GM06990 (cell line): ENCODE data around the gene SYNE3.

Source experiments
- DNase-seq: peaks from one replicate; pipeline ENCODE4 v3.0.0-alpha.2; 2011; ENCODE audit not compliant: insufficient read length; ENCODE audit errors: extremely low read depth
- H3K27me3 ChIP-seq: replicated peaks from 2 replicates; pipeline ENCODE4 v1.6.0; 2011; ENCODE audit warnings: low read length; ENCODE audit not compliant: control insufficient read depth, insufficient read depth
- H3K36me3 ChIP-seq: 2 replicates; pipeline ENCODE4 v1.5.1; 2011; ENCODE audit warnings: low read length; ENCODE audit not compliant: control insufficient read depth, insufficient read depth
- H3K4me3 ChIP-seq: replicated peaks from 2 replicates; pipeline ENCODE4 v1.5.1; 2011; ENCODE audit warnings: low read depth, mild to moderate bottlenecking, control low read depth, low read length
- TF ChIP-seq, protein P1 (sequence below): IDR thresholded peaks from 2 replicates; pipeline ENCODE4 v1.5.1; 2011; ENCODE audit warnings: low read length, control low read depth, mild to moderate bottlenecking, inconsistent platforms; ENCODE audit not compliant: insufficient read depth, poor library complexity, severe bottlenecking

SYNE3 gene

GRCh38 chr14:95493503-95493902 lies 22.9 kb downstream of the SYNE3 start:
- H3K27me3 ChIP-seq, result no peaks in the 10 kb centered on the region
- TF ChIP-seq, protein P1, sequence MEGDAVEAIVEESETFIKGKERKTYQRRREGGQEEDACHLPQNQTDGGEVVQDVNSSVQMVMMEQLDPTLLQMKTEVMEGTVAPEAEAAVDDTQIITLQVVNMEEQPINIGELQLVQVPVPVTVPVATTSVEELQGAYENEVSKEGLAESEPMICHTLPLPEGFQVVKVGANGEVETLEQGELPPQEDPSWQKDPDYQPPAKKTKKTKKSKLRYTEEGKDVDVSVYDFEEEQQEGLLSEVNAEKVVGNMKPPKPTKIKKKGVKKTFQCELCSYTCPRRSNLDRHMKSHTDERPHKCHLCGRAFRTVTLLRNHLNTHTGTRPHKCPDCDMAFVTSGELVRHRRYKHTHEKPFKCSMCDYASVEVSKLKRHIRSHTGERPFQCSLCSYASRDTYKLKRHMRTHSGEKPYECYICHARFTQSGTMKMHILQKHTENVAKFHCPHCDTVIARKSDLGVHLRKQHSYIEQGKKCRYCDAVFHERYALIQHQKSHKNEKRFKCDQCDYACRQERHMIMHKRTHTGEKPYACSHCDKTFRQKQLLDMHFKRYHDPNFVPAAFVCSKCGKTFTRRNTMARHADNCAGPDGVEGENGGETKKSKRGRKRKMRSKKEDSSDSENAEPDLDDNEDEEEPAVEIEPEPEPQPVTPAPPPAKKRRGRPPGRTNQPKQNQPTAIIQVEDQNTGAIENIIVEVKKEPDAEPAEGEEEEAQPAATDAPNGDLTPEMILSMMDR, result no peak
- H3K4me3 ChIP-seq, result no peak overlapping the region
- no peak for DNase-seq
- peaks cover 11% of the 10 kb centered on the region for H3K36me3 ChIP-seq

- Histone ChIP-seq H3K27me3 (no peaks in the 10 kb centered on the region), H3K4me3 (no peak overlapping the region), H3K36me3 (peaks cover 11% of the 10 kb centered on the region)
- DNase-seq, result no peak
- TF ChIP-seq, protein P1, result no peak
Measured at GRCh38 chr14:95491936-95492608, 24.4 kb downstream of the SYNE3 start.

GRCh38 chr14:95490727-95491451 lies 25.6 kb downstream of the SYNE3 start:
- no peak for DNase-seq
- H3K4me3 ChIP-seq, result no peak overlapping the region
- H3K36me3 ChIP-seq, result peaks cover 11% of the 10 kb centered on the region
- no peaks in the 10 kb centered on the region for H3K27me3 ChIP-seq
- TF ChIP-seq, protein P1, result no peak

DNA sequence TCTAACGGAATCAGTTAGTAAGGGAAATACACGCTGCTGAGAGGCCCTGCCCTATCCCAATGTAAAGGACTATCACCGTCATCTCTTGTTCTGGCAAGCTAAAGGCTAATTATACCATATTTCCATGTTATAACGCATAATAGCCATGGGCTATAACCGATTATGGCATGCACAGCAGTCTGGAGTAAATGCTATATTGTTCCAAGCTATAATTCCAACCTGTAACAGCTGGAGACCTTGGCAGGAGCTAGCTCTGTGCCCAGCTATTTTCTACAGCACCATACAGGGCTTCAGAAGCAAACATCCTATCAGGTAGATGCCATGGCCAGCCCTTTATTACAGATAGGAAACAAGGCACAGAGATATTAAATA lies 26.3 kb downstream of the SYNE3 start:
- Histone ChIP-seq H3K4me3 (no peak overlapping the region), H3K36me3 (peaks cover 13% of the 10 kb centered on the region), H3K27me3 (no peaks in the 10 kb centered on the region)
- TF ChIP-seq, protein P1, result no peak
- DNase-seq, result no peak

GRCh38 chr14:95489214-95490137 lies 27.0 kb downstream of the SYNE3 start:
- Histone ChIP-seq H3K4me3 (no peak overlapping the region), H3K27me3 (no peaks in the 10 kb centered on the region), H3K36me3 (peaks cover 13% of the 10 kb centered on the region)
- DNase-seq, result no peak
- TF ChIP-seq, protein P1, result no peak
